ENCODE results near the gene MTERF4.

MTERF4 gene

GRCh38 chr2:241134711-241135110 is 32.6 kb upstream of the MTERF4 start:
- no peak for DNase-seq (ENCODE audit: low read depth in 2 of 3, low spot score in 2 of 3)

- DNase-seq (ENCODE audit: low read depth in 2 of 3, low spot score in 2 of 3) = no peak
Measured at GRCh38 chr2:241133436-241133820, 31.3 kb upstream of the MTERF4 start.

GRCh38 chr2:241132538-241133435 is 30.7 kb upstream of the MTERF4 start:
- no peak for DNase-seq (ENCODE audit: low read depth in 2 of 3, low spot score in 2 of 3)

- no peak for DNase-seq (ENCODE audit: low read depth in 2 of 3, low spot score in 2 of 3)
Measured at GRCh38 chr2:241131531-241131930, 29.4 kb upstream of the MTERF4 start.

GRCh38 chr2:241130316-241130715 is 28.2 kb upstream of the MTERF4 start:
- DNase-seq (ENCODE audit: low read depth in 2 of 3, low spot score in 2 of 3) = no peak

- no peak for DNase-seq (ENCODE audit: low read depth in 2 of 3, low spot score in 2 of 3)
Measured at GRCh38 chr2:241129086-241129871, 27.2 kb upstream of the MTERF4 start.

GRCh38 chr2:241128266-241128665 is 26.2 kb upstream of the MTERF4 start:
- no peak for DNase-seq (ENCODE audit: low read depth in 2 of 3, low spot score in 2 of 3)

- no peak for DNase-seq (ENCODE audit: low read depth in 2 of 3, low spot score in 2 of 3)
Measured at GRCh38 chr2:241126771-241127202, 24.7 kb upstream of the MTERF4 start.

- no peak for DNase-seq (ENCODE audit: low read depth in 2 of 3, low spot score in 2 of 3)
Measured at GRCh38 chr2:241126201-241126611, 24.1 kb upstream of the MTERF4 start.

GRCh38 chr2:241125626-241126025 is 23.5 kb upstream of the MTERF4 start:
- DNase-seq (ENCODE audit: low read depth in 2 of 3, low spot score in 2 of 3) = no peak

GRCh38 chr2:241123816-241124536 is 21.9 kb upstream of the MTERF4 start:
- no peak for DNase-seq (ENCODE audit: low read depth in 2 of 3, low spot score in 2 of 3)

- no peak for DNase-seq (ENCODE audit: low read depth in 2 of 3, low spot score in 2 of 3)
Measured at GRCh38 chr2:241122376-241123002, 20.4 kb upstream of the MTERF4 start.

- DNase-seq (ENCODE audit: low read depth in 2 of 3, low spot score in 2 of 3) = no peak
Measured at GRCh38 chr2:241121008-241121407, 18.9 kb upstream of the MTERF4 start.

- DNase-seq (ENCODE audit: low read depth in 2 of 3, low spot score in 2 of 3) = no peak
Measured at GRCh38 chr2:241120440-241120839, 18.4 kb upstream of the MTERF4 start.

- DNase-seq (ENCODE audit: low read depth in 2 of 3, low spot score in 2 of 3) = no peak
Measured at GRCh38 chr2:241118737-241119505, 16.8 kb upstream of the MTERF4 start.

- no peak for DNase-seq (ENCODE audit: low read depth in 2 of 3, low spot score in 2 of 3)
Measured at GRCh38 chr2:241116606-241117560, 14.8 kb upstream of the MTERF4 start.

GRCh38 chr2:241115361-241115760 is 13.3 kb upstream of the MTERF4 start:
- no peak for DNase-seq (ENCODE audit: low read depth in 2 of 3, low spot score in 2 of 3)

GRCh38 chr2:241114836-241115235 is 12.7 kb upstream of the MTERF4 start:
- DNase-seq (ENCODE audit: low read depth in 2 of 3, low spot score in 2 of 3) = no peak

GRCh38 chr2:241112592-241112991 is 10.5 kb upstream of the MTERF4 start:
- DNase-seq (ENCODE audit: low read depth in 2 of 3, low spot score in 2 of 3) = peak in 1 of 3 experiments; percentile 33

Measured in activated CD8-positive, alpha-beta memory T cell treated with anti-CD3 and anti-CD28 coated beads for 48 hours (primary cell).